ENCODE measurements around the gene ATP9A. TPM values are rescaled to one million over a fixed set of nuclear protein-coding genes. Genes with fewer than 3 reads are reported as not detected.

The ATP9A gene
- total and polyA plus RNA-seq, 10 of the 15 experiments (the other 5 are each of a cell fraction or from before 2014, with no cell fraction given) = 0.03 to 0.81 (median 0.14) TPM

GRCh38 chr20:51622004-51622874 lies 146.0 kb downstream of the ATP9A start (continued):
- no peak for TF ChIP-seq ATF2 (IDR thresholded peaks at IDR 0.05; ENCODE audit: low read length)
- TF ChIP-seq TCF7 (IDR thresholded peaks at IDR 0.05; ENCODE audit: borderline replicate concordance) = no peak
- TF ChIP-seq SIX5 (IDR thresholded peaks at IDR 0.05; ENCODE audit: low read depth, low read length, severe bottlenecking) = no peak
- no peak for TF ChIP-seq NR2C1 (IDR thresholded peaks at IDR 0.05)
- TF ChIP-seq RB1 (IDR thresholded peaks at IDR 0.05; ENCODE audit: borderline replicate concordance) = no peak
- TF ChIP-seq NFYB (IDR thresholded peaks at IDR 0.05; ENCODE audit: insufficient read depth, low read depth, low read length) = no peak

DNA sequence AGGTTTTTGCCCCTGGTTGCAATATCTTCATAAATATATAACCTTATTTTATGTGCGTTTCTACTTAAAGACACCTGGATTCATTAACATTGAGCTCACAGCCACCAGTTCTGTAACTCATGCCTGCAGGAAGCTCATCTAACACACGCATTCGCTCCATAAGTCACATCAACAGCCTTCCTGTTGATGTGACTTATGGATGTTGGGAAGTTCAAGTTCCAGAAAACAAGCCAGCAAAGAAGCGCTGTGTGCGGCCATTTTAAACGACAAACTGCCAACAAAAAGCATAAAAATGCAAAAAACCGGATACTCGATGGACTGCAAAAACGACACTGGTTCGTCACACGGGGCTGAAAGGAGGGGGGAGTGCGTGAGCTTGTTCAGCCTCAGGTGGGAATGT lies 147.8 kb downstream of the ATP9A start:
- 74% methylated on average over 12 of the region's 12 CpGs for WGBS (ENCODE audit: insufficient coverage, insufficient replicate concordance, low lambda C conversion rate, missing lambda C conversion rate)
- POLR2A ChIA-PET = interaction anchor here (0.7 kb wide), 1 partner anchor 236 kb away, joined by 4 read pairs; no protein-coding TSS in a partner anchor
- no peak for FAIRE-seq

More for the DNA sequence above, 147.8 kb downstream of the ATP9A start:
- no peak overlapping the region for H3K4me3 ChIP-seq
- no TSS peak for BruUV-seq (replicated peaks)
- no peak for TF ChIP-seq HDAC6 (IDR thresholded peaks at IDR 0.05; ENCODE audit: unreplicated experiment)
- no peaks in the 10 kb centered on the region for H3K79me2 ChIP-seq (ENCODE audit: control insufficient read depth, insufficient read depth, low read length)
- ChIA-PET CTCF (interaction anchor here (0.6 to 4.6 kb wide), 9 partner anchors 25 to 633 kb away, joined by 3 to 24 read pairs (median 3); no protein-coding TSS in a partner anchor), RAD21 (ENCODE audit: unreplicated experiment) (interaction anchor here (0.6 to 1.5 kb wide), 7 partner anchors 12 to 234 kb away, joined by 3 to 5 read pairs (median 3); no protein-coding TSS in a partner anchor), SMC1A (ENCODE audit: uncharacterized antibody, unreplicated experiment) (interaction anchor here (1.0 to 2.0 kb wide), 6 partner anchors 11 to 633 kb away, joined by 3 to 5 read pairs (median 4); no protein-coding TSS in a partner anchor)
- H3K4me1 ChIP-seq (ENCODE audit: control insufficient read depth, insufficient read depth, low read length) = peaks cover 11% of the 10 kb centered on the region; the same call in 1 of the 2 replicates
- DNase-seq (ENCODE audit: low read depth, low spot score) (no peak), ATAC-seq (no peak)
- H2AFZ ChIP-seq (ENCODE audit: control insufficient read depth, low read depth, low read length) = no peak overlapping the region
- intact Hi-C loops (cut with micrococcal nuclease; ENCODE audit: unreplicated experiment) = loop anchor here (5.0 kb wide), 1 partner anchor 638 kb away; no protein-coding TSS in a partner anchor
- in situ Hi-C loops (cut with MboI) = loop anchor here (10.0 kb wide), 1 partner anchor 636 kb away; no protein-coding TSS in a partner anchor
- no peak overlapping the region for H3K27ac ChIP-seq (ENCODE audit: control insufficient read depth, insufficient read depth)
- no peak overlapping the region for H3K9ac ChIP-seq (ENCODE audit: control insufficient read depth, insufficient read depth, low read length)
- H3K36me3 ChIP-seq (ENCODE audit: control insufficient read depth in 2 of 2, insufficient read depth in 2 of 2, low read length in 1 of 2) = no peaks in the 10 kb centered on the region
- H4K20me1 ChIP-seq (ENCODE audit: control insufficient read depth, insufficient read depth) = no peaks in the 10 kb centered on the region
- H3K27me3 ChIP-seq (replicated peaks in 1 of 2; ENCODE audit: control insufficient read depth in 2 of 2, insufficient read depth in 2 of 2, low read length in 1 of 2) = no peaks in the 10 kb centered on the region; a peak in 1 of 4 replicates
- no peak overlapping the region for H3K4me2 ChIP-seq (ENCODE audit: control insufficient read depth, insufficient read depth)
- no peaks in the 10 kb centered on the region for H3K9me3 ChIP-seq (replicated peaks; ENCODE audit: control insufficient read depth, insufficient read depth, low read length)

Data from GM12878 (cell line).